K562 (cell line): Measurements from ENCODE around the gene NPHP1. TPM values are rescaled to one million over a fixed set of nuclear protein-coding genes. Genes with fewer than 3 reads are reported as not detected.

Experiments
- CCNT2 ChIP-seq: IDR thresholded peaks from 2 replicates; pipeline ENCODE4 v1.6.1; 2011; ENCODE audit warnings: borderline replicate concordance, low read depth, mild to moderate bottlenecking, moderate library complexity, mixed read lengths, low read length; ENCODE audit not compliant: insufficient read length; ENCODE audit errors: extremely low read depth
- CHD4 ChIP-seq: fragments of 200-600 bp; sonication (generic); IDR thresholded peaks from 3 replicates; pipeline ENCODE4 v1.6.1; 2012; ENCODE audit warnings: low read depth, mild to moderate bottlenecking, mixed read lengths, low read length, inconsistent platforms; ENCODE audit not compliant: insufficient read depth, insufficient replicate concordance, poor library complexity, severe bottlenecking
- IFI16 ChIP-seq: fragments of 250-450 bp; sonication (Bioruptor Pico); IDR thresholded peaks from 2 replicates; pipeline ENCODE4 v2.1.2; 2022; ENCODE audit warnings: mild to moderate bottlenecking, inconsistent platforms
- IRF2 ChIP-seq: sonication (generic); formaldehyde crosslinking; IDR thresholded peaks from 2 replicates; pipeline ENCODE4 v1.8.1; 2022; ENCODE audit warnings: mild to moderate bottlenecking, missing genetic modification reagents
- MAFG ChIP-seq: fragments of 450-650 bp; conservative IDR thresholded peaks from 2 replicates; pipeline ENCODE4 v1.6.1; 2016; ENCODE audit warnings: missing genetic modification characterization, missing compliant biosample characterization
- MAFK ChIP-seq: IDR thresholded peaks from 2 replicates; pipeline ENCODE4 v1.6.1; 2011; ENCODE audit warnings: low read length, improper control_type of control experiment
- MCM7 ChIP-seq, 2 experiments: fragments of 450-650 bp; IDR thresholded peaks; 2 replicates each; pipeline ENCODE4 v1.6.1; 2016 to 2018
- NR2C2 ChIP-seq, 2 experiments: fragments of 200-800 bp in 1 of 2; sonication (Bioruptor generic) in 1 of 2; sonication (generic) in 1 of 2; formaldehyde crosslinking in 1 of 2; IDR thresholded peaks; 2 replicates each; pipeline versions ENCODE4 v1.6.1 to v1.8.0; 2016 to 2022; ENCODE audit warnings: mild to moderate bottlenecking in 1 of 2, missing compliant biosample characterization in 1 of 2, missing genetic modification characterization in 1 of 2, missing genetic modification reagents in 1 of 2
- POLR2G ChIP-seq: fragments of 200-400 bp; formaldehyde crosslinking; IDR thresholded peaks from 2 replicates; pipeline ENCODE4 v1.6.1; 2017; ENCODE audit warnings: low read depth, mild to moderate bottlenecking, antibody characterized with exemption, low read length, moderate library complexity
- PRMT5 ChIP-seq: sonication (generic); formaldehyde crosslinking; IDR thresholded peaks from 2 replicates; pipeline ENCODE4 v1.5.0; 2020; ENCODE audit warnings: missing genetic modification reagents
- WHSC1 ChIP-seq: IDR thresholded peaks from one replicate; pipeline ENCODE4 v1.6.1; 2012; ENCODE audit warnings: low read length, control low read depth, inconsistent platforms
- ZC3H4 ChIP-seq: sonication (generic); formaldehyde crosslinking; IDR thresholded peaks from 2 replicates; pipeline ENCODE4 v1.9.0; 2021; ENCODE audit warnings: missing genetic modification reagents, borderline replicate concordance
- polyA plus RNA-seq, 8 experiments: library from polyadenylated mRNA; depleted of rRNA in 4 of 8; stranded (reverse) in 5 of 8; unstranded in 3 of 8; fragments of >200 nt; fragmentation: Nextera tagmentation in 2 of 8; fragmentation: Illumina TruSeq in 1 of 8; extraction: Ambion mirVana in 2 of 8; extraction: Trizol in 1 of 8; gene quantifications; 2 replicates each; pipeline versions ENCODE4 v1.2.1 to v1.2.3, GENCODE V29; 2011 to 2014; ENCODE audit warnings: inconsistent platforms in 1 of 8, missing spikeins in 1 of 8
- total RNA-seq, 7 experiments: library from RNA; depleted of rRNA in 6 of 7; stranded (reverse); fragments of >200 nt in 6 of 7; fragmentation: Illumina TruSeq in 2 of 7; extraction: Trizol in 2 of 7; gene quantifications; 2 replicates each; pipeline versions ENCODE4 v1.2.1 to v1.2.3, GENCODE V29; 2011 to 2021; ENCODE audit warnings: low replicate concordance in 1 of 7
- TF ChIP-seq, protein P1 (sequence below): fragments of 250-450 bp; sonication (Bioruptor Pico); IDR thresholded peaks from 2 replicates; pipeline ENCODE4 v1.6.1; 2021; ENCODE audit warnings: mild to moderate bottlenecking
- TF ChIP-seq, protein P2 (sequence below): fragments of 200-800 bp; sonication (Bioruptor generic); IDR thresholded peaks from 2 replicates; pipeline ENCODE4 v1.6.1; 2017; ENCODE audit warnings: missing genetic modification characterization, missing compliant biosample characterization
- TF ChIP-seq, protein P3 (sequence below): sonication (generic); formaldehyde crosslinking; IDR thresholded peaks from 2 replicates; pipeline ENCODE4 v1.8.0; 2023; ENCODE audit warnings: missing genetic modification reagents, mild to moderate bottlenecking, borderline replicate concordance
- TF ChIP-seq, protein P4 (sequence below): fragments of 450-650 bp; formaldehyde crosslinking; IDR thresholded peaks from 2 replicates; pipeline ENCODE4 v1.4.0; 2022; ENCODE audit warnings: missing genetic modification characterization
- TF ChIP-seq, protein P5 (sequence below): sonication (generic); formaldehyde crosslinking; IDR thresholded peaks from 2 replicates; pipeline ENCODE4 v1.8.1; 2023; ENCODE audit warnings: mild to moderate bottlenecking, missing genetic modification reagents

NPHP1 gene
- total and polyA plus RNA-seq, 9 of the 15 experiments (the other 6 are each of a cell fraction or from before 2014, with no cell fraction given) = 0.11 to 0.32 (median 0.20) TPM; not detected in 5

DNA sequence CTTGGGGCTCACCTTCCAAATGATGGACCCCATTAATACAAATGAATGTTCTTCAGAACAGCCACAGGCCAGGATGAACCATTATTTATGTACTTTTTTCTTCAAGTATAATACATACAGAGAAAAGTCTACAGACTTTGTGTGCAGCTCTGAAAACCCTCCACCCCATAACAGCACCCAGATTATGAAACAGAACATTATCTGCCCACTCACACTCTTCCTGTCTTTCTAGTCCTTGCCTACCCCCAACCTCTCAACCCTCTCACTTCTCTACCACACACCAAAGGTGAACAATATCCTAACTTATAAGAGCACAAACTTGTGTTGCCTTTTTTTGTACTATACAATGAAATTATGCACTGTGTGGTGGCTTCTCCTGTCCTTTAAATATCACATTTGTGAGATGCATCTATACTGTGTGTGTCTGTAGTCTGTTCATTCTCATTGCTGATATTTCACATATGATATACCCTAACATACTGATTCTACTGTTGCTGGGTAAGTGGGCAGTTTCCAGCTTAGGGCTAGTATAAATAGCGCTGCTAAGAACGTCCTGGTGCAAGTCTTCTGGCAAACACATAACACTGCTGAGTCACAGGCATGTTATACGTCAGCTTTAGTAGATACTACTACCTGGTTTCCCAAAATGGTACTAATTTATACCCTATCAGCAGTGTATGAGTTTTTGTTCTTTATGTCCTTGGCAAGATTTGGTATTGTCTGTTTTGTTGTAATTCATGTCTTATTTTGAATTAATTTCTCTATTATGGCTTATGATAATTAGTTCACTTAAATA lies 1.0 kb upstream of the NPHP1 start (continued):
- TF ChIP-seq, protein P1, sequence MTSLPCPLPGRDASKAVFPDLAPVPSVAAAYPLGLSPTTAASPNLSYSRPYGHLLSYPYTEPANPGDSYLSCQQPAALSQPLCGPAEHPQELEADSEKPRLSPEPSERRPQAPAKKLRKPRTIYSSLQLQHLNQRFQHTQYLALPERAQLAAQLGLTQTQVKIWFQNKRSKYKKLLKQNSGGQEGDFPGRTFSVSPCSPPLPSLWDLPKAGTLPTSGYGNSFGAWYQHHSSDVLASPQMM = no peak
- TF ChIP-seq NR2C2 (CRISPR knock-in tag; IDR thresholded peaks at IDR 0.05) = no peak
- TF ChIP-seq NR2C2 (tag; IDR thresholded peaks at IDR 0.05) = no peak
- no peak for TF ChIP-seq CCNT2
- no peak for TF ChIP-seq PRMT5 (CRISPR knock-in tag)
- TF ChIP-seq CHD4 = no peak
- TF ChIP-seq WHSC1 = no peak
- TF ChIP-seq IFI16 = no peak
- TF ChIP-seq, protein P2, sequence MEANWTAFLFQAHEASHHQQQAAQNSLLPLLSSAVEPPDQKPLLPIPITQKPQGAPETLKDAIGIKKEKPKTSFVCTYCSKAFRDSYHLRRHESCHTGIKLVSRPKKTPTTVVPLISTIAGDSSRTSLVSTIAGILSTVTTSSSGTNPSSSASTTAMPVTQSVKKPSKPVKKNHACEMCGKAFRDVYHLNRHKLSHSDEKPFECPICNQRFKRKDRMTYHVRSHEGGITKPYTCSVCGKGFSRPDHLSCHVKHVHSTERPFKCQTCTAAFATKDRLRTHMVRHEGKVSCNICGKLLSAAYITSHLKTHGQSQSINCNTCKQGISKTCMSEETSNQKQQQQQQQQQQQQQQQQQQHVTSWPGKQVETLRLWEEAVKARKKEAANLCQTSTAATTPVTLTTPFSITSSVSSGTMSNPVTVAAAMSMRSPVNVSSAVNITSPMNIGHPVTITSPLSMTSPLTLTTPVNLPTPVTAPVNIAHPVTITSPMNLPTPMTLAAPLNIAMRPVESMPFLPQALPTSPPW (CRISPR knock-in tag) = no peak
- peak; percentile 52 for TF ChIP-seq MAFG (tag)
- TF ChIP-seq, protein P3, sequence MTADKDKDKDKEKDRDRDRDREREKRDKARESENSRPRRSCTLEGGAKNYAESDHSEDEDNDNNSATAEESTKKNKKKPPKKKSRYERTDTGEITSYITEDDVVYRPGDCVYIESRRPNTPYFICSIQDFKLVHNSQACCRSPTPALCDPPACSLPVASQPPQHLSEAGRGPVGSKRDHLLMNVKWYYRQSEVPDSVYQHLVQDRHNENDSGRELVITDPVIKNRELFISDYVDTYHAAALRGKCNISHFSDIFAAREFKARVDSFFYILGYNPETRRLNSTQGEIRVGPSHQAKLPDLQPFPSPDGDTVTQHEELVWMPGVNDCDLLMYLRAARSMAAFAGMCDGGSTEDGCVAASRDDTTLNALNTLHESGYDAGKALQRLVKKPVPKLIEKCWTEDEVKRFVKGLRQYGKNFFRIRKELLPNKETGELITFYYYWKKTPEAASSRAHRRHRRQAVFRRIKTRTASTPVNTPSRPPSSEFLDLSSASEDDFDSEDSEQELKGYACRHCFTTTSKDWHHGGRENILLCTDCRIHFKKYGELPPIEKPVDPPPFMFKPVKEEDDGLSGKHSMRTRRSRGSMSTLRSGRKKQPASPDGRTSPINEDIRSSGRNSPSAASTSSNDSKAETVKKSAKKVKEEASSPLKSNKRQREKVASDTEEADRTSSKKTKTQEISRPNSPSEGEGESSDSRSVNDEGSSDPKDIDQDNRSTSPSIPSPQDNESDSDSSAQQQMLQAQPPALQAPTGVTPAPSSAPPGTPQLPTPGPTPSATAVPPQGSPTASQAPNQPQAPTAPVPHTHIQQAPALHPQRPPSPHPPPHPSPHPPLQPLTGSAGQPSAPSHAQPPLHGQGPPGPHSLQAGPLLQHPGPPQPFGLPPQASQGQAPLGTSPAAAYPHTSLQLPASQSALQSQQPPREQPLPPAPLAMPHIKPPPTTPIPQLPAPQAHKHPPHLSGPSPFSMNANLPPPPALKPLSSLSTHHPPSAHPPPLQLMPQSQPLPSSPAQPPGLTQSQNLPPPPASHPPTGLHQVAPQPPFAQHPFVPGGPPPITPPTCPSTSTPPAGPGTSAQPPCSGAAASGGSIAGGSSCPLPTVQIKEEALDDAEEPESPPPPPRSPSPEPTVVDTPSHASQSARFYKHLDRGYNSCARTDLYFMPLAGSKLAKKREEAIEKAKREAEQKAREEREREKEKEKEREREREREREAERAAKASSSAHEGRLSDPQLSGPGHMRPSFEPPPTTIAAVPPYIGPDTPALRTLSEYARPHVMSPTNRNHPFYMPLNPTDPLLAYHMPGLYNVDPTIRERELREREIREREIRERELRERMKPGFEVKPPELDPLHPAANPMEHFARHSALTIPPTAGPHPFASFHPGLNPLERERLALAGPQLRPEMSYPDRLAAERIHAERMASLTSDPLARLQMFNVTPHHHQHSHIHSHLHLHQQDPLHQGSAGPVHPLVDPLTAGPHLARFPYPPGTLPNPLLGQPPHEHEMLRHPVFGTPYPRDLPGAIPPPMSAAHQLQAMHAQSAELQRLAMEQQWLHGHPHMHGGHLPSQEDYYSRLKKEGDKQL (CRISPR knock-in tag) = no peak
- TF ChIP-seq MCM7 (IDR thresholded peaks at IDR 0.05) = no peak
- TF ChIP-seq, protein P4, sequence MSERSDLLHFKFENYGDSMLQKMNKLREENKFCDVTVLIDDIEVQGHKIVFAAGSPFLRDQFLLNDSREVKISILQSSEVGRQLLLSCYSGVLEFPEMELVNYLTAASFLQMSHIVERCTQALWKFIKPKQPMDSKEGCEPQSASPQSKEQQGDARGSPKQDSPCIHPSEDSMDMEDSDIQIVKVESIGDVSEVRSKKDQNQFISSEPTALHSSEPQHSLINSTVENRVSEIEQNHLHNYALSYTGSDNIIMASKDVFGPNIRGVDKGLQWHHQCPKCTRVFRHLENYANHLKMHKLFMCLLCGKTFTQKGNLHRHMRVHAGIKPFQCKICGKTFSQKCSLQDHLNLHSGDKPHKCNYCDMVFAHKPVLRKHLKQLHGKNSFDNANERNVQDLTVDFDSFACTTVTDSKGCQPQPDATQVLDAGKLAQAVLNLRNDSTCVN (CRISPR knock-in tag) = no peak
- no peak for TF ChIP-seq IRF2 (CRISPR knock-in tag)
- TF ChIP-seq ZC3H4 (CRISPR knock-in tag) = no peak
- peak; percentile 47; the same call in 1 of the 2 replicates for TF ChIP-seq MAFK
- no peak for TF ChIP-seq POLR2G
- TF ChIP-seq, protein P5, sequence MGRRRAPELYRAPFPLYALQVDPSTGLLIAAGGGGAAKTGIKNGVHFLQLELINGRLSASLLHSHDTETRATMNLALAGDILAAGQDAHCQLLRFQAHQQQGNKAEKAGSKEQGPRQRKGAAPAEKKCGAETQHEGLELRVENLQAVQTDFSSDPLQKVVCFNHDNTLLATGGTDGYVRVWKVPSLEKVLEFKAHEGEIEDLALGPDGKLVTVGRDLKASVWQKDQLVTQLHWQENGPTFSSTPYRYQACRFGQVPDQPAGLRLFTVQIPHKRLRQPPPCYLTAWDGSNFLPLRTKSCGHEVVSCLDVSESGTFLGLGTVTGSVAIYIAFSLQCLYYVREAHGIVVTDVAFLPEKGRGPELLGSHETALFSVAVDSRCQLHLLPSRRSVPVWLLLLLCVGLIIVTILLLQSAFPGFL (CRISPR knock-in tag) = no peak
